ENCODE results near the gene NOS3.

DNA sequence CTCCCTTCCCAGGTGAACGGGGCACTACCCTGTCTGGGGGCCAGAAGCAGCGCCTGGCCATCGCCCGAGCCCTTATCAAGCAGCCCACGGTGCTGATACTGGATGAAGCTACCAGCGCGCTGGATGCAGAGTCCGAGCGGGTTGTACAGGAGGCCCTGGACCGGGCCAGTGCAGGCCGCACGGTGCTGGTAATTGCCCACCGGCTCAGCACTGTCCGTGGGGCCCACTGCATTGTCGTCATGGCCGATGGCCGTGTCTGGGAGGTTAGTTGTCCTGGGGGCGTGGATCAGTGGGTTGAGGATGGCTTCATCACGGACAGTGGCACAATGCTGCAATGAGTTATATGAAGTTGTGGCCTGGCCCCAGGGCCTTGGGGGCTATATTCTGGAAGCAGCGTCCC is 53.1 kb downstream of the NOS3 start:
- no peak for TF ChIP-seq EHMT2 (IDR thresholded peaks at IDR 0.05; ENCODE audit: borderline replicate concordance, low read depth, low read length)
- no peak for TF ChIP-seq SETDB1 (CRISPR knock-in tag; IDR thresholded peaks at IDR 0.05; ENCODE audit: borderline replicate concordance)
- TF ChIP-seq TAF1 (CRISPR knock-in tag; IDR thresholded peaks at IDR 0.05) = no peak
- TF ChIP-seq, protein P1, sequence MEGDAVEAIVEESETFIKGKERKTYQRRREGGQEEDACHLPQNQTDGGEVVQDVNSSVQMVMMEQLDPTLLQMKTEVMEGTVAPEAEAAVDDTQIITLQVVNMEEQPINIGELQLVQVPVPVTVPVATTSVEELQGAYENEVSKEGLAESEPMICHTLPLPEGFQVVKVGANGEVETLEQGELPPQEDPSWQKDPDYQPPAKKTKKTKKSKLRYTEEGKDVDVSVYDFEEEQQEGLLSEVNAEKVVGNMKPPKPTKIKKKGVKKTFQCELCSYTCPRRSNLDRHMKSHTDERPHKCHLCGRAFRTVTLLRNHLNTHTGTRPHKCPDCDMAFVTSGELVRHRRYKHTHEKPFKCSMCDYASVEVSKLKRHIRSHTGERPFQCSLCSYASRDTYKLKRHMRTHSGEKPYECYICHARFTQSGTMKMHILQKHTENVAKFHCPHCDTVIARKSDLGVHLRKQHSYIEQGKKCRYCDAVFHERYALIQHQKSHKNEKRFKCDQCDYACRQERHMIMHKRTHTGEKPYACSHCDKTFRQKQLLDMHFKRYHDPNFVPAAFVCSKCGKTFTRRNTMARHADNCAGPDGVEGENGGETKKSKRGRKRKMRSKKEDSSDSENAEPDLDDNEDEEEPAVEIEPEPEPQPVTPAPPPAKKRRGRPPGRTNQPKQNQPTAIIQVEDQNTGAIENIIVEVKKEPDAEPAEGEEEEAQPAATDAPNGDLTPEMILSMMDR (CRISPR knock-in tag; IDR thresholded peaks at IDR 0.05) = no peak
